Fibroblast of lung (primary cell): ENCODE data around the gene GSDMA. TPM values are rescaled to one million over a fixed set of nuclear protein-coding genes. Genes with fewer than 3 reads are reported as not detected.

Source experiments
- DNase-seq, 2 donors: peaks; one replicate each; pipeline versions ENCODE4 v3.0.0 to v3.0.0-alpha.2; 2010; ENCODE audit warnings: low read depth in 2 of 2
- H2AFZ ChIP-seq: 2 replicates; pipeline ENCODE4 v1.5.1; 2012; ENCODE audit warnings: low read length, control low read depth, inconsistent platforms
- H3K27ac ChIP-seq: 2 replicates; pipeline ENCODE4 v1.5.1; 2011; ENCODE audit warnings: low read length, control low read depth; ENCODE audit not compliant: insufficient read depth
- H3K27me3 ChIP-seq: 2 replicates; pipeline ENCODE4 v1.5.1; 2011; ENCODE audit warnings: mild to moderate bottlenecking, low read length; ENCODE audit not compliant: control insufficient read depth, insufficient read depth
- H3K36me3 ChIP-seq: 2 replicates; pipeline ENCODE4 v1.5.1; 2011; ENCODE audit warnings: low read length; ENCODE audit not compliant: control insufficient read depth, insufficient read depth
- H3K4me1 ChIP-seq: 2 replicates; pipeline ENCODE4 v1.5.1; 2011; ENCODE audit warnings: low read length; ENCODE audit not compliant: control insufficient read depth, insufficient read depth; ENCODE audit errors: extremely low read depth
- H3K4me2 ChIP-seq: 2 replicates; pipeline ENCODE4 v1.5.1; 2011; ENCODE audit warnings: low read length, control low read depth; ENCODE audit not compliant: insufficient read depth; ENCODE audit errors: extremely low read depth
- H3K4me3 ChIP-seq, 4 experiments: fragments of 200-600 bp in 1 of 4; sonication (generic) in 1 of 4; replicated peaks in 1 of 4; 2 replicates each; pipeline ENCODE4 v1.5.1; 2011 to 2016; ENCODE audit warnings: low read length in 4 of 4, low read depth in 3 of 4, mild to moderate bottlenecking in 3 of 4, control low read depth in 2 of 4, inconsistent platforms in 1 of 4, mixed read lengths in 1 of 4; ENCODE audit not compliant: insufficient read depth in 1 of 4; ENCODE audit errors: control extremely low read depth in 1 of 4
- H3K79me2 ChIP-seq: 2 replicates; pipeline ENCODE4 v1.5.1; 2012; ENCODE audit warnings: mild to moderate bottlenecking, low read length, inconsistent platforms; ENCODE audit not compliant: control insufficient read depth, insufficient read depth
- H3K9ac ChIP-seq: 2 replicates; pipeline ENCODE4 v1.5.1; 2011; ENCODE audit warnings: mild to moderate bottlenecking, low read length, control low read depth; ENCODE audit not compliant: insufficient read depth
- H3K9me3 ChIP-seq: 2 replicates; pipeline ENCODE4 v1.5.1; 2012; ENCODE audit warnings: low read depth, low read length; ENCODE audit not compliant: control insufficient read depth, insufficient read depth
- H4K20me1 ChIP-seq: 2 replicates; pipeline ENCODE4 v1.5.1; 2011; ENCODE audit warnings: low read length; ENCODE audit not compliant: control insufficient read depth, insufficient read depth; ENCODE audit errors: extremely low read depth
- CTCF ChIP-seq, 2 donors: IDR thresholded peaks in 1 of 2; conservative IDR thresholded peaks in 1 of 2; 1 replicate in 1 of 2; 2 replicates in 1 of 2; pipeline ENCODE4 v1.5.1; 2011 to 2012; ENCODE audit warnings: low read length in 2 of 2, control low read depth in 1 of 2, inconsistent platforms in 1 of 2, low read depth in 1 of 2, mild to moderate bottlenecking in 1 of 2
- EZH2 ChIP-seq: IDR thresholded peaks from 2 replicates; pipeline ENCODE4 v1.5.1; 2012; ENCODE audit warnings: low read length, control low read depth, mild to moderate bottlenecking; ENCODE audit errors: missing control alignments
- polyA plus RNA-seq, 2 donors: library from polyadenylated mRNA; depleted of rRNA in 1 of 2; stranded (reverse) in 1 of 2; unstranded in 1 of 2; fragments of >200 nt; gene quantifications; 2 replicates each; pipeline ENCODE4 v1.2.1, GENCODE V29; 2011 to 2012; ENCODE audit warnings: missing spikeins in 1 of 2
- total RNA-seq: library from RNA; depleted of rRNA; stranded (reverse); fragments of >200 nt; gene quantifications from 2 replicates; pipeline ENCODE4 v1.2.1, GENCODE V29; 2014

The GSDMA gene
- total and polyA plus RNA-seq, 2 donors (not counting 1 experiment from before 2014, with no cell fraction given), result not detected

- Histone ChIP-seq H3K79me2 (no peaks in the 10 kb centered on the region), H3K36me3 (peaks cover 7% of the 10 kb centered on the region), H3K9ac (no peak overlapping the region), H3K4me1 (peaks cover 19% of the 10 kb centered on the region), H3K9me3 (no peaks in the 10 kb centered on the region), H4K20me1 (no peaks in the 10 kb centered on the region), H3K4me2 (no peak overlapping the region), H3K27ac (no peak overlapping the region), H2AFZ (no peak overlapping the region), H3K4me3 (no peak overlapping the region), H3K27me3 (no peaks in the 10 kb centered on the region)
- DNase-seq, result no peak
- no peak for TF ChIP-seq EZH2
- TF ChIP-seq CTCF (conservative IDR thresholded peaks at IDR 0.05 in 1 of 2, IDR thresholded peaks at IDR 0.05 in 1 of 2; ENCODE audit: low read depth in 1 of 2, low read length in 2 of 2), result no peak
These were observed 53.5 kb downstream of the GSDMA start for GRCh38 chr17:40015998-40016985.

- TF ChIP-seq EZH2, result no peak
- Histone ChIP-seq H3K4me1 (peaks cover 26% of the 10 kb centered on the region), H3K9ac (no peak overlapping the region), H3K36me3 (peaks cover 7% of the 10 kb centered on the region), H2AFZ (no peak overlapping the region), H3K27ac (peak overlapping the region; percentile 85), H3K4me2 (no peak overlapping the region), H3K79me2 (no peaks in the 10 kb centered on the region), H3K27me3 (no peaks in the 10 kb centered on the region), H4K20me1 (no peaks in the 10 kb centered on the region), H3K4me3 (no peak overlapping the region), H3K9me3 (no peaks in the 10 kb centered on the region)
- DNase-seq, result no peak
These were observed 54.7 kb downstream of the GSDMA start for GRCh38 chr17:40017422-40018080.

GRCh38 chr17:40018211-40019121, 55.7 kb downstream of the GSDMA start:
- H3K4me3 ChIP-seq, result no peak overlapping the region
- H3K27me3 ChIP-seq, result no peaks in the 10 kb centered on the region
- peak; percentile 47 to 60 for DNase-seq
- peak overlapping the region; percentile 51 for H3K4me2 ChIP-seq
- peaks cover 27% of the 10 kb centered on the region for H3K4me1 ChIP-seq
- H4K20me1 ChIP-seq, result no peaks in the 10 kb centered on the region
- no peak for TF ChIP-seq EZH2
- H2AFZ ChIP-seq, result no peak overlapping the region
- peaks cover 11% of the 10 kb centered on the region for H3K36me3 ChIP-seq
- H3K79me2 ChIP-seq, result no peaks in the 10 kb centered on the region
- peak overlapping the region; percentile 16 for H3K9ac ChIP-seq
- no peaks in the 10 kb centered on the region for H3K9me3 ChIP-seq
- peak overlapping the region; percentile 85 for H3K27ac ChIP-seq
